Esophagus squamous epithelium (tissue), 5 donors: ENCODE measurements around the gene REG3A. TPM values are rescaled to one million over a fixed set of nuclear protein-coding genes. Genes with fewer than 3 reads are reported as not detected.

Source experiments
- DNase-seq: peaks from one replicate; lab custom pipeline; 2025; lab: John Stamatoyannopoulos, UW
- H3K27ac ChIP-seq, 4 donors: fragments of 200-600 bp; sonication (generic); one replicate each; pipeline ENCODE4 v1.5.1; 2016 to 2019; ENCODE audit warnings: mild to moderate bottlenecking in 1 of 4
- H3K27me3 ChIP-seq, 4 donors: fragments of 200-600 bp; sonication (generic); 1 replicate in 3 of 4; 2 replicates in 1 of 4; pipeline versions ENCODE4 v1.5.1 to v1.6.0; 2017 to 2021; ENCODE audit warnings: antibody characterized with exemption in 1 of 4
- H3K36me3 ChIP-seq, 3 donors: fragments of 200-600 bp; sonication (generic); one replicate each; pipeline ENCODE4 v1.5.1; 2016 to 2019
- H3K4me1 ChIP-seq, 3 donors: fragments of 200-600 bp; sonication (generic); one replicate each; pipeline ENCODE4 v1.5.1; 2017 to 2019
- H3K4me3 ChIP-seq, 4 donors: fragments of 200-600 bp; sonication (generic); 1 replicate in 3 of 4; 2 replicates in 1 of 4; pipeline ENCODE4 v1.5.1; 2016 to 2019; ENCODE audit warnings: mild to moderate bottlenecking in 2 of 4, moderate library complexity in 1 of 4
- H3K9me3 ChIP-seq, 3 donors: fragments of 200-600 bp; sonication (generic); one replicate each; pipeline ENCODE4 v1.5.1; 2016 to 2019
- CTCF ChIP-seq, 6 experiments: fragments of 450-650 bp in 4 of 6; fragments of 200-600 bp in 2 of 6; sonication (generic) in 2 of 6; IDR thresholded peaks; one replicate each; pipeline ENCODE4 v1.5.1; 2016 to 2019; ENCODE audit warnings: antibody characterized with exemption in 6 of 6, mild to moderate bottlenecking in 4 of 6, moderate library complexity in 4 of 6
- POLR2A ChIP-seq, 4 donors: fragments of 450-650 bp; IDR thresholded peaks; one replicate each; pipeline ENCODE4 v1.6.1; 2017; ENCODE audit warnings: antibody characterized with exemption in 4 of 4, mild to moderate bottlenecking in 4 of 4, moderate library complexity in 3 of 4
- WGBS, 2 donors: methylation state at CpG; one replicate each; pipeline ENCODE4 v1.1.5; 2018; 5-methylcytosine and 5-hydroxymethylcytosine counted together
- intact Hi-C: fragments of 100-400 bp; cut with DNase I; formaldehyde crosslinking; loops from one replicate; pipeline ENCODE4 v1.15.0; 2022
- total RNA-seq, 4 donors: library from RNA; depleted of rRNA; stranded (reverse); fragments of >200 nt; gene quantifications; one replicate each; pipeline ENCODE4 v1.1.0, GENCODE V29; 2016
- donor health status: DM: yes; HTN: yes; CAD: no.

The REG3A gene
- total RNA-seq = not detected

DNA sequence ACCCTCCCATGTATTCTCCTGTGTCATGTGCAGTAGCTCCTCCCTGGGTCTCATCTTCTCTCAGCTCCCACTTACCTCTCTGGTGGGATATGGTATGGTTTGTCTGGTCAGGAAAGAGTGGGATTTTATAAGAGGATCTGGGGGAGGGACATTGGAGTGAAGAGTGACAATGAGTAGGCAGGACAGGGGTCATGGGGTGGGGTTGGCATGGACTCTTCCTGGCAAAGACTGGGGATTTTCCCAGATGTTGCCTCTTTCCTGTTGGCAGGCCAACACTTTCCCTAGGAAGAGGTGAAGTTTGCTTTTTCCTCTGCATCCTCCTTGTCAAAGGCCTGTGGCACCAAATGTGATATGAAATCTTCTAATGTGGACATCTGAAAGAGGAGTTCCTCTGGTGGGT is at the start of gene REG3A:
TSS of gene REG3A (minus strand) at position 101 of the 400 bp plus-strand sequence. CDS start 348 bp downstream, outside the sequence.
- TF ChIP-seq CTCF (IDR thresholded peaks at IDR 0.05) (no peak), POLR2A (IDR thresholded peaks at IDR 0.05) (no peak)
- no peaks in the 10 kb centered on the region for H3K27me3 ChIP-seq
- DNase-seq = no peak
- no peaks in the 10 kb centered on the region for H3K4me1 ChIP-seq
- H3K4me3 ChIP-seq = no peak within 1 kb of the TSS
- no peaks in the 10 kb centered on the region for H3K36me3 ChIP-seq
- no peak within 1 kb of the TSS for H3K27ac ChIP-seq
- H3K9me3 ChIP-seq = peaks cover 0 to 20% (median 6%) of the 10 kb centered on the region in 3 donors
- intact Hi-C loops = no loop called here

DNA sequence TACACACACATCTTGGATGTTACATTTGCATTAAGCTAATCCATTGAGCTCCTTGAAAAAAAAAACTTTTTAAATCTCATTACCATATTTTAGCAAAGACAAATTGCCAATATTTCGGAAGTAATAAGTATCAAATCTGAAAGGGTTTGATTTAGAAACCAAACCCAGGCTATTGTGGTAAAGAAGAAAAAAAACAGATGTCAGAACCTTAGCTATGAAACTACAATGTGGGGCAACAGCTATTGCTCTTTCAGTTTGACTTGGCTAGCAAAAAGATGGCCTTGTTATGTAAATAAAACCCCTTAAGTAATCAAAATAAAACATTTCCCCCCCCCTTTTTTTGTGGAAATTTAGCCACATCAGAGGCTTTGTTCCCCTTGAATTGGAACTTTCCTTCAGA is 41.2 kb upstream of the REG3A start:
- Histone ChIP-seq H3K4me1 (no peaks in the 10 kb centered on the region), H3K9me3 (no peaks in the 10 kb centered on the region), H3K27me3 (no peaks in the 10 kb centered on the region), H3K27ac (no peak overlapping the region), H3K36me3 (no peaks in the 10 kb centered on the region), H3K4me3 (no peak overlapping the region)
- whole genome bisulfite sequencing, 2 donors = 55 to 63% methylated on average over 1 of the region's 1 CpG
- intact Hi-C loops = no loop called here
- TF ChIP-seq POLR2A (IDR thresholded peaks at IDR 0.05) = no peak
- no peak for TF ChIP-seq CTCF (IDR thresholded peaks at IDR 0.05)
- no peak for DNase-seq

DNA sequence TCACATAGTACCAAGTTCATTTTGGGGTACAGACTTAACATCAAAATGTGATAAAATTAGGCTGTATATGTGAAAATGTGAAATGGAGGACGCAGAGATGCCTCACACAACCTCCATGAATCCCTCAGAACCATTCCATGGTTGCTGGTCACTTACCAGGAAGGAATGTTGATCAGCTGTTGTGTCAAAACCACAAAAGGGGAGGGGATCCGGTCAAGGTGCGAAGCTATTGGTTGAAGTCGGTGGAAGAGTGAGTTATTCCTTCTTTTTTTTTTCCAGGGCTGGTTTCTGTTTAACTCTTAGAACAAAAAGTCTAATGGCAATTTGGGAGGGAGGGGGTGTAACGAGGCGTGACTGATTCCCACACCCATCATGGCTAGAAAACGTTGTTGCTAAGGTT is 32.3 kb upstream of the REG3A start:
- Histone ChIP-seq H3K9me3 (no peaks in the 10 kb centered on the region), H3K27me3 (no peaks in the 10 kb centered on the region), H3K36me3 (no peaks in the 10 kb centered on the region), H3K27ac (no peak overlapping the region), H3K4me1 (no peaks in the 10 kb centered on the region), H3K4me3 (no peak overlapping the region)
- TF ChIP-seq POLR2A (IDR thresholded peaks at IDR 0.05) = no peak
- no peak for TF ChIP-seq CTCF (IDR thresholded peaks at IDR 0.05)
- intact Hi-C loops = no loop called here
- DNase-seq = no peak
- WGBS, 2 donors = 65 to 67% methylated on average over 7 of the region's 7 CpGs

- no peak for DNase-seq
Measured at GRCh38 chr2:79191081-79191480, 31.5 kb upstream of the REG3A start.

DNA sequence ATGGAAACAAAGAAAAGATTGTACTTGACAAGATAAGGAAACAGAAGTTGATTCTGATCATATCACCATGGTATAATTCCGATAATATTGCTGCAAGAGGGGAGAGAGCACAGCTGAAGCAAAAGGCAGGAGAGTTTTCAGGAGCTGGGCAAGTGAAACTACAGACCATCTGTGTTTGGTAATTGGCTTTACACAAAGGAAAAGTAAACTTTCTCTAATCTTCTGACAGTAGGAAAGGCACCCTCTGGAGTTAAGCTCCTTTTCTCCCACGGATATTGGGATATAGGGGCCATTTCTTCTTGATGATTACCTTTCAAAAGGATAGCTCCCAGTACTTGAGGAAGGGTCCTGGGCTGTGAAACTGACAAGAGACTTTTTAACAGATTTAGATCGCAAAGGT is 29.9 kb upstream of the REG3A start:
- DNase-seq = no peak
- TF ChIP-seq POLR2A (IDR thresholded peaks at IDR 0.05) = no peak
- TF ChIP-seq CTCF (IDR thresholded peaks at IDR 0.05) = no peak
- H3K36me3 ChIP-seq = no peaks in the 10 kb centered on the region
- H3K27me3 ChIP-seq = no peaks in the 10 kb centered on the region
- no peak overlapping the region for H3K27ac ChIP-seq
- H3K9me3 ChIP-seq = no peaks in the 10 kb centered on the region
- H3K4me1 ChIP-seq = no peaks in the 10 kb centered on the region
- no peak overlapping the region for H3K4me3 ChIP-seq
- 25 to 39% methylated on average over 3 of the region's 3 CpGs for WGBS, 2 donors
- intact Hi-C loops = no loop called here

More at GRCh38 chr2:79191081-79191480, 31.5 kb upstream of the REG3A start:
- intact Hi-C loops = no loop called here
- Histone ChIP-seq H3K9me3 (no peaks in the 10 kb centered on the region), H3K4me3 (no peak overlapping the region), H3K36me3 (no peaks in the 10 kb centered on the region), H3K27ac (no peak overlapping the region), H3K27me3 (no peaks in the 10 kb centered on the region), H3K4me1 (no peaks in the 10 kb centered on the region)
- WGBS, 2 donors = 44 to 80% methylated on average over 1 of the region's 1 CpG
- TF ChIP-seq CTCF (IDR thresholded peaks at IDR 0.05) (no peak), POLR2A (IDR thresholded peaks at IDR 0.05) (no peak)
